ENCODE results near the gene GPC5. TPM values are rescaled to one million over a fixed set of nuclear protein-coding genes. Genes with fewer than 3 reads are reported as not detected.

Gene GPC5
- total and polyA plus RNA-seq, 9 of the 15 experiments (the other 6 are each of a cell fraction or from before 2014, with no cell fraction given), result 0.18 to 0.27 TPM; not detected in 7

GRCh38 chr13:92459306-92459705 lies 1060.9 kb downstream of the GPC5 start:
- Histone ChIP-seq H3K9me3 (replicated peaks; ENCODE audit: control insufficient read depth, insufficient read depth, low read depth, low read length) (peaks cover 6% of the 10 kb centered on the region; the same call in 1 of the 2 replicates), H3K9me1 (ENCODE audit: control insufficient read depth, insufficient read depth, low read length) (no peaks in the 10 kb centered on the region), H3K4me1 (replicated peaks in 1 of 2; ENCODE audit: control insufficient read depth in 2 of 2, insufficient read depth in 2 of 2, low read length in 2 of 2) (no peaks in the 10 kb centered on the region), H3K9ac (ENCODE audit: insufficient read depth in 1 of 2, low read depth in 2 of 2, low read length in 2 of 2) (no peak overlapping the region), H3K27ac (ENCODE audit: extremely low read depth, low read depth, low read length) (no peak overlapping the region), H3K4me3 (no peak overlapping the region), H3K36me3 (ENCODE audit: control insufficient read depth, insufficient read depth, low read length) (no peaks in the 10 kb centered on the region), H4K20me1 (replicated peaks; ENCODE audit: control insufficient read depth, insufficient read depth, low read length) (no peaks in the 10 kb centered on the region), H3K27me3 (ENCODE audit: control insufficient read depth in 2 of 2, insufficient read depth in 2 of 2, low read length in 2 of 2) (no peaks in the 10 kb centered on the region), H3K4me2 (ENCODE audit: insufficient read depth, low read length) (no peak overlapping the region), H3K79me2 (ENCODE audit: control insufficient read depth, insufficient read depth, low read length) (no peaks in the 10 kb centered on the region), H2AFZ (ENCODE audit: low read depth, low read length) (no peak overlapping the region)
- TF ChIP-seq LEF1 (IDR thresholded peaks at IDR 0.05) (no peak), ZNF280B (CRISPR knock-in tag; IDR thresholded peaks at IDR 0.05) (0 out of 2 replicates have a peak, but pooled peaks have one; percentile 44), NFE2L1 (tag; IDR thresholded peaks at IDR 0.05; ENCODE audit: borderline replicate concordance, low read depth) (0 out of 2 replicates have a peak, but pooled peaks have one; percentile 3), MTF1 (CRISPR knock-in tag; IDR thresholded peaks at IDR 0.05; ENCODE audit: borderline replicate concordance) (0 out of 2 replicates have a peak, but pooled peaks have one; percentile 31)
- ATAC-seq (no peak), DNase-seq (ENCODE audit: extremely low read depth in 1 of 4, low spot score in 3 of 4) (no peak), FAIRE-seq (no peak)
- ChIA-PET POLR2A (interaction anchor here (1.6 kb wide), 1 partner anchor 19 kb away, joined by 5 read pairs; no protein-coding TSS in a partner anchor), CTCF (ENCODE audit: low intra/inter-chr PET ratio) (no interaction called here)
- intact Hi-C loops (cut with micrococcal nuclease), result no loop called here
- under 1% methylated on average over 4 of the region's 4 CpGs for WGBS (ENCODE audit: insufficient coverage, low coverage, missing lambda C conversion rate)
- BruUV-seq (replicated peaks), result no TSS peak
- in situ Hi-C loops (cut with MboI), result no loop called here

- Histone ChIP-seq H2AFZ (ENCODE audit: low read depth, low read length) (no peak overlapping the region), H3K79me2 (ENCODE audit: control insufficient read depth, insufficient read depth, low read length) (no peaks in the 10 kb centered on the region), H3K9ac (ENCODE audit: insufficient read depth in 1 of 2, low read depth in 2 of 2, low read length in 2 of 2) (no peak overlapping the region), H3K4me1 (replicated peaks in 1 of 2; ENCODE audit: control insufficient read depth in 2 of 2, insufficient read depth in 2 of 2, low read length in 2 of 2) (no peaks in the 10 kb centered on the region), H3K27me3 (ENCODE audit: control insufficient read depth in 2 of 2, insufficient read depth in 2 of 2, low read length in 2 of 2) (no peaks in the 10 kb centered on the region), H3K27ac (ENCODE audit: extremely low read depth, low read depth, low read length) (no peak overlapping the region), H3K4me3 (no peak overlapping the region), H3K9me3 (replicated peaks; ENCODE audit: control insufficient read depth, insufficient read depth, low read depth, low read length) (peaks cover 4% of the 10 kb centered on the region; the same call in 1 of the 2 replicates), H3K9me1 (ENCODE audit: control insufficient read depth, insufficient read depth, low read length) (no peaks in the 10 kb centered on the region), H3K4me2 (ENCODE audit: insufficient read depth, low read length) (no peak overlapping the region), H4K20me1 (replicated peaks; ENCODE audit: control insufficient read depth, insufficient read depth, low read length) (no peaks in the 10 kb centered on the region), H3K36me3 (ENCODE audit: control insufficient read depth, insufficient read depth, low read length) (no peaks in the 10 kb centered on the region)
- intact Hi-C loops (cut with micrococcal nuclease) (no loop called here), in situ Hi-C loops (cut with MboI) (no loop called here)
- ChIA-PET CTCF (ENCODE audit: low intra/inter-chr PET ratio) (no interaction called here), POLR2A (interaction anchor here (0.7 kb wide), 2 partner anchors 126 to 1833 kb away, joined by 3 read pairs; no protein-coding TSS in a partner anchor)
- no TSS peak for BruUV-seq (replicated peaks)
- FAIRE-seq (no peak), DNase-seq (ENCODE audit: extremely low read depth in 1 of 4, low spot score in 3 of 4) (no peak), ATAC-seq (no peak)
- TF ChIP-seq PKNOX1 (IDR thresholded peaks at IDR 0.05) (no peak), COPS2 (conservative IDR thresholded peaks at IDR 0.05) (no peak), ZNF280B (CRISPR knock-in tag; IDR thresholded peaks at IDR 0.05) (peak; percentile 49; the same call in 1 of the 2 replicates), FOXJ3 (CRISPR knock-in tag; IDR thresholded peaks at IDR 0.05) (0 out of 2 replicates have a peak, but pooled peaks have one; percentile 30), BHLHE40 (IDR thresholded peaks at IDR 0.05; ENCODE audit: low read length) (no peak), MBD2 (IDR thresholded peaks at IDR 0.05; ENCODE audit: borderline replicate concordance, low read depth) (no peak), RFX1 (IDR thresholded peaks at IDR 0.05) (no peak)
Measured at GRCh38 chr13:92460479-92460878, 1062.1 kb downstream of the GPC5 start.
